ENCODE measurements around the gene ITSN1.

- TF ChIP-seq, protein P1, sequence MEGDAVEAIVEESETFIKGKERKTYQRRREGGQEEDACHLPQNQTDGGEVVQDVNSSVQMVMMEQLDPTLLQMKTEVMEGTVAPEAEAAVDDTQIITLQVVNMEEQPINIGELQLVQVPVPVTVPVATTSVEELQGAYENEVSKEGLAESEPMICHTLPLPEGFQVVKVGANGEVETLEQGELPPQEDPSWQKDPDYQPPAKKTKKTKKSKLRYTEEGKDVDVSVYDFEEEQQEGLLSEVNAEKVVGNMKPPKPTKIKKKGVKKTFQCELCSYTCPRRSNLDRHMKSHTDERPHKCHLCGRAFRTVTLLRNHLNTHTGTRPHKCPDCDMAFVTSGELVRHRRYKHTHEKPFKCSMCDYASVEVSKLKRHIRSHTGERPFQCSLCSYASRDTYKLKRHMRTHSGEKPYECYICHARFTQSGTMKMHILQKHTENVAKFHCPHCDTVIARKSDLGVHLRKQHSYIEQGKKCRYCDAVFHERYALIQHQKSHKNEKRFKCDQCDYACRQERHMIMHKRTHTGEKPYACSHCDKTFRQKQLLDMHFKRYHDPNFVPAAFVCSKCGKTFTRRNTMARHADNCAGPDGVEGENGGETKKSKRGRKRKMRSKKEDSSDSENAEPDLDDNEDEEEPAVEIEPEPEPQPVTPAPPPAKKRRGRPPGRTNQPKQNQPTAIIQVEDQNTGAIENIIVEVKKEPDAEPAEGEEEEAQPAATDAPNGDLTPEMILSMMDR (IDR thresholded peaks at IDR 0.05), result no peak
- TF ChIP-seq POLR2A (IDR thresholded peaks at IDR 0.05) (no peak), POLR2AphosphoS5 (IDR thresholded peaks at IDR 0.05) (no peak)
These were observed 192.7 kb downstream of the ITSN1 start for GRCh38 chr21:33834801-33835500.
